ENCODE data around the gene KIF18A.
"Not testable (repeated sequence)": the region's sequence is repeated elsewhere in the genome, so short reads cannot be mapped to it uniquely, and the experiment has no call there.

The KIF18A gene

DNA sequence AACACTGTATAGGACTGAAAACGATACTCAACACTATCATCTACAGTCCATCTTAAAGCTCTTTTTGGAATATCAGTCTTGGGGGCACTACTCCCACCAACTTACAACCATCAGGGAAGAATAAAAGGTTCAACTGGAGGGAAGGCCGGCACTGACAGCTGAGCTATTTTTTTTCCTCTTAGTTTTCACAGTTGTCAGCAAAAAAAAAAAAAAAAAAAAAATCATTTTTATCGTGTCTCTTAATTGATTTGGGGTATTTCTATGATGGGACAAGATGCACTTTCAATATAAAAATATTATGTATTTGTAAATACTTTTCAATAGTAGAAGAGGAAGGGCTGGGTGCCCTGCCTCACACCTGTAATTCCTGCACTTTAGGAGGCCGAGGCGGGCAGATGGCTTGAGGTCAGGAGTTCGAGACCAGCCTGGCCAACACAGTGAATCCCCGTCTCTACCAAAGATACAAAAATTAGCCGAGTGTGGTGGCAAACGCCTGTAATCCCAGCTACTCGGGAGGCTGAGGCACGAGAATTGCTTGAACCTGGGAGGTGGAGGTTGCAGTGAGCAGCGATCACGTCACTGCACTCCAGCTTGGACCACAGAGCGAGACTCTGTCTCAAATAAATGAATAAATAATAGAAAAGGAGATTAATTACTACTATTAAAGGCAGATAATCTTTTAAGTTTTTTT is 1.5 kb downstream of the KIF18A start:
- no peak for DNase-seq

DNA sequence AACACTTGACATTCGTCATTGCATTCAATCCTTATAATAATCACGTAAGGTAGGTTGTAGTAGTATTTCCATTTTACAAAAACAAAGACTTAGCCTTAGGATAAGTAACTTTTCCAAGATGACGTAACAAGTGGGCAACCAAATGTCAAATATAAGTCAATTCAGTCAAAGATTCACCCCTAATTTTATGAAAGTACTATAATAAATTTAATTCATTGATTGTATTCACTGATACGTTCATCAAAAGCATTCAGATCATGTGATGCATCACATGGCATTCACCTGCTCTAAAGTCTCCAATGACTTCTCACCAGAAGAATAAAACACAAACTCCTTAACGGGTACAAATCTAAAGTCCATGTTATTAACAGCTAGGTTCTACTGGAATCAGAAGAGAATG is 2.1 kb downstream of the KIF18A start:
- DNase-seq: no peak

DNA sequence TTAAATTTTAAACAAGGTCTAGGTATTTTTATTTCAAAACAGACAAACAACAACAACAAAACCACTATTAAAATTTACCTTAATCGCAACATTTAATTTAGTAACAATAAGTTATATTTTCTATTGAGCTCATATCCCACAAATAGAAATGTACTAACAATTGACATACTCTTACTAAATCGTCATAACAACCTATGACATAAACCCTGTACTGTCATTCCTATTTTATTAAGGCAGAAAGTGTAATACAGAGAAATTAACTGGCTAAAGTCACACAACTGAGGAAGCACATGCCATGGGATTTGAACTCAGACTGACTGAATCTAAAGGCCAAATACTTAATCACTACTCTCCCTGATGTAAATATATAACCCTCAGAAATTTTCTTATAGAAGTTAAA is 3.0 kb downstream of the KIF18A start:
- no peak for DNase-seq

DNA sequence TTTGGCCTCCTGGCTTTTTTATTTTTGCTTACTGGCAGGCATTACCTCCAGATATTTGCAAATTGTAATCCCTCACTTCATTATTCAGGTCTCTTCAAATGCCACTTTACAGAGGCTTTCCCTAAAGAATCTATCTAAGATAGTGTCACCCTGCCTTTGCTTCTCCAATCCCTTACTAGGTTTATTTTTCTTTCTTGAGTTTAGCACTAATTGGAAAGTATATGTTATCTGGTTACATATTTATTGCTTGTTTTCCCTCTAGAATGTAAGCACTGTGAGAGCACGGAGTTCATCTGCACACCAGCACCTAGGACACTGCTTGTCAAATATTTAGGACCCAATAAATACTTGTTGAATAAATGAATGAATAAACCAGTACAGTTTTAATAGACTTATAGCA is 3.5 kb downstream of the KIF18A start:
- no peak for DNase-seq

DNA sequence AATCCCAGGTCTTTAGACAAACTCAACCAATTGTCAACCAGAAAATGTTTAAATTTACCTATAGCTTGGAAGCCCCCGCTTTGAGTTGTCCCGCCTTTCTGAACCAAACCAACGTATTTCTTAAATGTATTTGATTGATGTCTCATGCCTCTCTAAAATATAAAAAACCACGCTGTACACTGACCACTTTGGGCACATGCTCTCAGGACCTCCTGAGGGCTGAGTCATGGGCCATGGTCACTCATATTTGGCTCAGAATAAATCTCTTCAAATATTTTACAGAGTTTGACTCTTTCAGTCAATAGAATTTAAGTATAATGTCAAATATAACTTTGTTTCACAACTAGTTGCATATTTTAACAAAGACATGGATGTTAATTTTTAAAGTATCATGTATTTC is 5.7 kb downstream of the KIF18A start:
- not testable (repeated sequence) for DNase-seq

DNA sequence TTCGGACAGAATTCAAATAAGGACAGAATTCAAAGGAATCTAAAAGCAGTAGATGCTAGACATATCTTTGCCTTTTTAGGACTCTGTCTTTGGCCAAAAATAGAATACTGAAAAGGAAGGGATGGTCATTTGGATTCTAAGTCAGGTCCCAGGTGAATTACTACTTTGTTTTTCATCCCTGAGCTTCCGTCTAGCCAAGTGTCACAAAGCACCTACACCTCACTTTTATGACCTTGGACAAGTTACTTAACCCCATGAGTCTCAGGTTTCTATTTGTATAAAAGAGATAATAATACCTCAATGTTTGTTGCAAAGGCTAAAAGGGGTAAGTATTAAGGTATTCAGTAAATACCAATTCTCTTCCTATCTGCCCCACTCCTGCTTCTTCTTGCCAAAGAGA is 7.3 kb downstream of the KIF18A start:
- DNase-seq: no peak

DNA sequence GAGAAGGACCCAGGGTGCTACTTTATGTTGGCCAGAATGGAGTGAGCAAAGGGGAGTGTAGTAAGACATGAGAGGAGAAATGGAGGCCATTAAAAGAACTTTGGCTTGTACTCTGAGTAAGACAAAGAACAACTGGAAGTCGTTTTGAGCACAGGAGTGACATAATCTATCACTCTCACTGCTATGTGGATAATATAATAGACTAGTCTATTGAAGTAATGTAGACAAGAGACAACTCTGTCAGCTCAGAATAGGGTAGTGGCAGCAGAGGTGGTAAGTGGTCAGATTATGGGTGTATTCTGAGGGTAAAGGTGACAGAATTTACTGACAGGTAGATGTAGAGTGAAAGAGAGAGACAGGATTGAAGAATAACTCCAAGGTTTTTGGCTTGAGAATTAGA is 8.2 kb downstream of the KIF18A start:
- no peak for DNase-seq

DNA sequence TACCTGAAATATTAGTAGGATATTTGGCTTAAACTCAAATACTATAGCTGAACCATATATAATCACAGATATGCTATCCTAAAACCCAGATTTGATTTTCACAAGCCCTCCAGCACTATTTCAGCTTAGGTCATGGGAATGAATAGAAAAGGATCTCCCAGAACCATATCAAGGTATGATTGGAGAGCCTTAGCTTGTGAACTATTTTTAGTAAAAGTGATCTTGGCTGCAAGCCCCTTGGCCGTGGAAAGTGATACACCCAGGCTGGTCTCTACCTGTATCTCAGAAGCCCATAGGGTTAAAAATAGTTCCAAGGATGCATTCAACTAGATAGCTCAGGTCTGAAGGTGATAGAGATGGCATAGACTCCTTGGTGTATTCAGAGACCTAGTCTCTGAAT is 9.7 kb downstream of the KIF18A start:
- no peak for DNase-seq

DNA sequence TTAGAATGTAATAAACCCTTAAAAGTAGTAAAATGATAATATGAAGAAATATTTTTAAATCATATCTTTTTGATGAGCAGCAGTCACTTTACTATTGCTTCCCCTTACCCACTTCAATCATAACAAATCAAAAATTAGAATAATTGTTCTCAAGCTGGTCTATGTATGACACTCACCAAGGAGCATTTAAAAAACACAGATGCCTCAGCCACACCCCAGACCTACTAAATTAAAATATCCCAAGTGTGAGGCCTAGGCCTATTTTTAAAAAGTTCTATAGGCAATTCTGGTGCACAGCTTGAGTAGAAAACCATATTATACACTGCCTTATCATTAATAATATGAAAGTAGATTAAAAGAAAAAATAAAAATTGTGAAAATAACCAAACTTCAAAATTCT is 15.2 kb downstream of the KIF18A start:
- DNase-seq: no peak

DNA sequence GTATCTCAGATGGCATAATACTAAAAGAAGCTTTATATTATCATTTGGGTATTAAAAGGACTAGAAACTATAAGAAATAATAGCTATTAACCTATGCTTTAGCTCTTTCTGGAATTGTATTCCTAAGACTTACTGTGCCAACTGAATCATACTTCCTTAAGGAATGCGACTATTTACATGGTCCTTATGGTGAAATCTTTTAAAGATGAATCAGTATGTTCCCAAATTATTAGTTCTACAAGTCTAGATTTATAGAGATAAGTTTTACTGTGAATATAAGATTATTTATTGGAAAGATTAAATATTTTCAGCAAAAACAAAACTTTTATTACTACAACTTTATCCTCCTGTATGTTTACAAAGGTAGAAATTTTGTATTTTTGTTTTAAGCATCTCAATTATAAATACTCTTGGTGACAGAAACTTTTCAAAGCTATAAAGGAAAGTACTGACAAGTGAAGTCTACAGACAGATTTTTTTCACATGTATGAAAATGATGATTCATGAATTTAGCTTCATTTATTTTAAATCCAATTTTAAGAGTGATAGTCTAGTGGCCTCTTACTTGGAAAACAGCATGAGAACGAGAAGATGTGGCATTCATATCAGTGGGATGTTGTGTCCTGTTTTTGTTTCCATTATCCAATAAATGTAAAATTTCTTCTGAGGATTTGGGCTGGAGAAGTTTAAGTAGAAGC is 17.8 kb downstream of the KIF18A start:
- DNase-seq: no peak

DNA sequence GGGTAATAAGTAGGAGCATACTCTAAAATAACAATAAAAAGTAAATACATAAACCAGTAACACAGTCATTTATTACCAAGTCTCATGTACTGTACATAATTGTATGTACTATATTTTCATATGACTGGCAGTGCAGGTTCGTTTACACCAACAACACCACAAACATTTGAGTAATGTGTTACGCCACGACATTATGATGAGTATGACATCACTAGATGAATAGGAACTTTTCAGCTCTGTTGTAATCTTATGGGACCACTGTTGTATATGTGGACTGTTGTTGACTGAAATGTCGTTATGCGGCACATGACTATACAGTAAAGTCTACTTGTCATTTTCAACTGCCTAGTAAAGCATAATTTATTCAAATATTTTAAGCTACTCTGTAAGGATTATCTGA is 18.6 kb downstream of the KIF18A start:
- DNase-seq: no peak

DNA sequence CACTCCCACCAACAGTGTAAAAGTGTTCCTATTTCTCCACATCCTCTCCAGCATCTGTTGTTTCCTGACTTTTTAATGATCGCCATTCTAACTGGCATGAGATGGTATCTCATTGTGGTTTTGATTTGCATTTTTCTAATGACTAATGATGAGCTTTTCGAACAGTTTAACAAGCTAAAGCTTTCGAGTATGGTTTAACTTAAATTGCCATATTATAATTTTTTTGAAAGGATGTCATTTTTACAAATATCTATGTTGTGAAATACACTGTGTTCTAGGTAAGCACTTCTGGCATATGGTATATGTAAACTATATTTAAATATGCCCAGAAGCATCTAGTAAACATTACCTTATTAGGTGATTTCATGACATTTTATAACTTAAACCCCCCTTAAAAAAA is 20.3 kb downstream of the KIF18A start:
- DNase-seq: not testable (repeated sequence)

DNA sequence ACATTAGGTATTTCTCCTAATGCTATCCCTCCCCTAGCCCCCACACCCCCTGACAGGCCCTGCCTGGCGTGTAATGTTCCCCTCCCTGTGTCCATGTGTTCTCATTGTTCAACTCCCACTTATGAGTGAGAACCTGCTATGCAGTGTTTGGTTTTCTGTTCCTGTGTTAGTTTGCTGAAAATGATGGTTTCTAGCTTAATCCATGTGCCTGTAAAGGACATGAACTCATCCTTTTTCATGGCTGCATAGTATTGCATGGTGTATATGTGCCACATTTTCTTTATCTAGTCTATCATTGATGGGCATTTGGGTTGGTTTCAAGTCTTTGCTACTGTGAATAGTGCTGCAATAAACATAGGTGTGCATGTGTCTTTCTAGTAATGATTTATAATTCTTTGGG is 20.8 kb downstream of the KIF18A start:
- DNase-seq: not testable (repeated sequence)

DNA sequence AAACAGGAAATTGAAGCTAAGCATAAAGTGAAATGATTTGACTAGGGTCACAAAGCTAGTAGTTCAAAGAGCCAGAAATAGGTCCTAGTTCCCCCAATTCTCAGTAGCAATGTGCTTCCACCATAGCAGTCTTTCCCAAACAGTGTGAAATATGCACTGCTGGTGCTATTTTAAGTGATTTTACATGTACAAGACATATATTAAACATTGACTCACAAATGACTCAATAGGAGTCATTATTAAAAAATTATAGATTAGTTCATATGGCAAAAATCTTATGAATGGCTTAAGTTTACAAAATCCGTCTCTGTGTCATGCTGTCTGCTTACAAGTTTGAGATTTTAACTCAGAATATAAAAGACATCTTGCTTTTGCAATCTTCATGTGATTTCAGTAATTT is 21.4 kb downstream of the KIF18A start:
- DNase-seq: no peak

DNA sequence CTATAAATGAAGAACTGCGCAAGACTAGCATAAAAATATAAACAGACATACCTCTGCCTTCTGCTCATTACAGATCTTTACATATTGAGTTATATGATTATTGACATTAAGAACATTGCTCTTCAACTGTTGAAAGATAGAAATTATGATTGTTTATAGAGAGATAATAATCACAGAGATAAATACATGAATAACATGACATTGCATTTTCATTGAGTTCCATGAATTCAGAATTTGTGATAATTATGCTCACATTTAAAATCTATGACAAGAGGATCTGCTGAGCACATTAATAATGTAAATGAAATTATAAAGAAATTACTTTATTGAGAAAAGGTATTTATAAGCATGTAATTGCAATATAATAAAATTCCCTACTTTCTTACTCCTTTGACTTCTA is 24.8 kb downstream of the KIF18A start:
- no peak for DNase-seq

DNA sequence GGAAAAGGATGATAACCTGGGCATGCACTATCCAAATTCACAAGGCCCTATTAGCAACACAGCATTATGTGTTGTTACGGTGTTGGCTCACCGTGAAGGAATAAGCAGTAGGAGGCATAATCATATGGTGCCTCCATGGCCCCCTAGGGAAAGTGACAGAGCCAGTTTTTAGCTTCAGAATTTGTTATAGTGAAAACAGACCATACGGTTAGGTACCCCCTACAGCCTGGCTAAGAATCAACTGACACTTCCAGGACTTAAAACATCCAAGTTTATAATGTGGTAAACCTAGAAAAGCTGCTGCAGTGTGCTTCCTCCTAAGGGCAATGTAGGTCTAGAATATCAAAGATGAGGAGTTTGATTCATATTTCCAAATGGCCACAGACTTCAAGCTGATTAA is 30.4 kb downstream of the KIF18A start:
- no peak for DNase-seq

DNA sequence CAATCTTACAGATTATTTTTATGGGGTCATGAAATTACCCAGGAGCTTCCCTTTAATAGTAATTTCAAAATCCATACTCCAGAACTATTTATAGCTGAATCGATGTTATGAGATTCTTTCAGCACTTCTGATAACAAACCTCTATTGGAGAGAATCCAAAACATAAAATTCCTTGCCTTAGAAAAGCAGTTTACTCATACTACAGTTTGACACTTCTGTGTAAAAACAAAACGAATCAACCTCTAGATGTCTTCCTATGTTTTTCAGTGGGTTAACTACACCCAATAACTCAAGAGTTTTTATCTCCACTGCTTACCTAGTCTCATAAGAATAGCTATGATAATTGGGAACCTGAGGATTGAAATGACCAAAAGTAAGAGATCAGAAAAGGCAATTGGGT is 35.6 kb downstream of the KIF18A start:
- no peak for DNase-seq

DNA sequence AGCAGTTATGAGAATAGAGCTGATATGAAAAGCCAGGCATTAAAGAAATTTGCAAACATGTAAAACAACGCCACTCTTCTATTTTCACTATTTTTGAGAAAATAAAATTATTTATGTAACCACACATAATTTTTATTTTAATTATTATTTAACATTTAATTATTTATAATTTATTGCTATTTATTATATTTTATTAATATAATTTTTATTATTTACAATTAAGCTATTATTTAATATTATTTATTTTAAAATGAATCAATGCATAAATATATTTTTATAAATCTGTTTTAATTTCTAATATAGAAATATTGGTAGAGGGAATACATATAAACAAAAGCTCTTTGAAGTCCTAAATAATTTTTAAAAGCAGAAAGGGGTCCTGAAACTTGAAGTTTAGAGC is 36.7 kb downstream of the KIF18A start:
- no peak for DNase-seq

DNA sequence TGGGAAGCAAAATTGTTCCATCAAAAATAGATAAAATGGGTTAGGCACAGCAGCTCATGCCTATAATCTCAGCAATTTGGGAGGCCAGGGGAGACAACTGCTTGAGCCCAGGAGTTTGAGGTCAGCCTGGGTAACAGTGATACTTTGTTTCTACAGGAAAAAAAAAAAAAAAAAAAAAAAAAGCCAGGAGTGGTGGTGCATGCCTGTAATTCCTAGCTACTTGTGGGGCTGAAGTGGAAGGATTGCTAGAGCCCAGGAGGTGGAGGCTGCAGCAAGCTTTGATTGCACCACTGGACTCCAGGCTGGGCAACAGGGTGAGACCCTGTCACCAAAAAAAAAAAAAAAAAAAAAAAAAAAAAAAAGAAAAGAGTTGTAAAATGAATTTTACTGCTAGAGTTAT is 49.6 kb downstream of the KIF18A start:
- no peak for DNase-seq

DNA sequence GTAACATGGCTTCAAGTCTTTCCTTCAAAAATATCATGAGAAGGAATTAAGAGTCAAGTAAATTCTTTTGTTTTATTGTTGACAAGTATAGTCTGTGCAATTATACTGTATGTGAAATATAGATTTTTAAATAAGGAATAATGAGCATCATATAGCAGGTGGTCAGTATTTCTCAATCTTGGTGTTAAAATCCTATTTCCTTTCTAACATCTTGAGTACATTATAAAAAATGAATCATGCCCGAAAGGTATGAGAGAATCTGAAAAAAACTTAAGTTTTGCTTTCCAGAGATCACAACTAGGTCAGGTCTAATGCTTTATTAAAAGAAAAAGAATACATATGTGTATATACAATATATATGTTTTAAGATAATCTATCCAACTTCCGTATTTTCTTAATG is 53.1 kb downstream of the KIF18A start:
- no peak for DNase-seq

DNA sequence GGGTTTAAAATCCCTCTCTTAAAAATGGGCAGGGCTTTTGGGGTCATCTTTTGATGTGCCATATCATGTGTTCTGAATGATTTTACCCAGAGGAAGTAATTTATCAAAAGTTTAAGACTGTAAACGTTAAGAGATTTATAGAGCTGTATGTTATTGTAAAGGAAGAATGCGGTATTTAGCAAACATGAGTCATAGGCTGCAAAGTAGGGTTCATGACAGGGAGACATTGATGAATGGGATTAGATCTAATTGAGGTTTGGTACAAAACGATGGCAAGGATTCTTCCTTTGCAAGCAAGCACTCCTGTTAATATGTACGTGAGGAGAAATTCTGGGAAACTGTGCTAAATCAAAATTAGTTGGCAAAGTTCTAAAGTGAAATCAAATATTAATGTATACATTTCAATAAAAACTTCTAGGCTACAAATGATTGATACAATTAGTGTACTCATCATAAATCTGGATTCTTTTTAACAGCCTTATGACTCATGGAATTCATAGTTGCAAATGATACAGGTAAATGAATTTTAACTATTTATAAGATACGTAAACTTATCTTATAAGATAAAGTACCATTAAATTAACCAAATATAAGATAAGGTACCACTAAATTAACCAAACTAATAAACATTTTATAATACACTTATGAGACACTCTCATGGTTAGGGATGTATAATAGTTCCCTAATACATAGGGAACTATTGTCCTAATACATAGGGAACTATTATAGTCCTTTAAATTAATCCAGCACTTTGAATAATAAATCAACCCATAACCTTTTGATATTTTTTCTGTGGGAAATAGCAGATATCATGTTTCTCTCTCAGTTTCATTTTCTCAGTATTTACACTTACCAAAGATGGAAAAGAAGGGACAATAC is 58.4 kb downstream of the KIF18A start:
- DNase-seq: no peak

DNA sequence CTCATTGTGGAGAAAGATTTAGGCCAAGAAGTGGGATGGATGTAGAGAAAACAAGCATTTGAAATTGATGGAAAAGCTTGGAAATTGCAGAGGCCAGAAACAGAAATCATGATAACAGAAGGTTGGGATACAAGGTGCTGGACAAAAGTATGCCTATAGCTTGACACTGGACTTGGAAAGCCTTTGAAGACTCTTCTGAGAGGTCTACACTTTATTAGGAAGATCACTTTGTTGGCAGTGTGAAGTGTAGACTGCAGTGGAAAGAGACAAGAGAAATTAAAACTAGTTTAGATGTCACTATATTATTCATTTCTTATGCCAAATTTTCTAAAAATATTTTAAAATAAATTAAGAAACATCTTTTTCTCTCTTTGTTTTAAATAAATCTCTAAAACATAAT is 59.1 kb downstream of the KIF18A start:
- DNase-seq: no peak

DNA sequence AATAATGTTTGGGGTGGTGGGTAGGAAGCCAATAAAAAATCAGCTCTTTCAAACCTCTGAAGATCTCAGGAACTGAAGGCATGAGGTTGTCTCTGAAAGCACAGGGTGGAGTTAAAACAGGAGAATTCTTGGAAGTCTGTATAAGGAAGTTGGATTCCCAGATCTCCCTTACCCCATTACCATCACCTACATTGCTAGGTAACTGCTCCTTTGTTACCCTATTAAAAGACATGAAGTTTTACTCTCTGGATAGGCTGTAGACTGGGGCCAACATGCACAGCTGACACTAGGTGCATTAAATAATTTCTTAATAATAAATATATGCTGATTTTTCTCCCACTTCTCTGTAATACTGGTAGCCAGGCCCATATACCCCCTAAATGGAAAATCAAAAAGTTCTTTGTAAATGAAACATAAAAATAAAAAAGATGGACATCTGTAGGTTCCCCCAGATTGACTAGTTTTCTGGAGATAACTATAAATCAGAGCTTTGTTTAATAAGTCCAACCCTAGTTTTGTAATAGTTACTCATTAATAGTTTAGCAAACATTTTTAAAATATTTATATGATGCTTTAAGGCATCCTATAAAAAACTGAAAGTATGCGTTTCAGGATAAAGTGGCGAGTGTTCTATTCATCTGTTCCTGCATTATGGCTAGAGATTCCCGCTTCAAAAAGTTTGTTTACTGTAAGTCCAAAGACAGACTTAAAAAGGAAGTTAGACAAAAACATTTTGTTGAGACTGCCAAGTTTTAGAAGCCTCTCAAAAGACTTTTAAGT is 63.8 kb downstream of the KIF18A start:
- DNase-seq: no peak

Data from GOT3 (cell line).